GM15510 (cell line): Measurements from ENCODE around the gene MTG2.

Experiments used
- POLR2A ChIP-seq: IDR thresholded peaks from 3 replicates; pipeline ENCODE4 v1.6.1; 2011; ENCODE audit warnings: borderline replicate concordance; ENCODE audit not compliant: insufficient read length; ENCODE audit errors: extremely low read depth

The MTG2 gene

GRCh38 chr20:62155428-62156253 lies 27.2 kb upstream of the MTG2 start:
- TF ChIP-seq POLR2A, result no peak

- TF ChIP-seq POLR2A, result no peak
Measured at GRCh38 chr20:62156254-62156556, 26.6 kb upstream of the MTG2 start.

- TF ChIP-seq POLR2A, result no peak
Measured at GRCh38 chr20:62156592-62157386, 26.0 kb upstream of the MTG2 start.

- TF ChIP-seq POLR2A, result no peak
Measured at GRCh38 chr20:62157387-62158087, 25.3 kb upstream of the MTG2 start.

- no peak for TF ChIP-seq POLR2A
Measured at GRCh38 chr20:62158088-62158400, 24.8 kb upstream of the MTG2 start.

GRCh38 chr20:62158541-62158940 lies 24.3 kb upstream of the MTG2 start:
- no peak for TF ChIP-seq POLR2A

GRCh38 chr20:62159052-62159451 lies 23.8 kb upstream of the MTG2 start:
- no peak for TF ChIP-seq POLR2A

- TF ChIP-seq POLR2A, result no peak
Measured at GRCh38 chr20:62159839-62160238, 23.0 kb upstream of the MTG2 start.

GRCh38 chr20:62160253-62160652 lies 22.6 kb upstream of the MTG2 start:
- TF ChIP-seq POLR2A, result no peak

GRCh38 chr20:62160876-62161275 lies 22.0 kb upstream of the MTG2 start:
- no peak for TF ChIP-seq POLR2A

GRCh38 chr20:62161347-62161746 lies 21.5 kb upstream of the MTG2 start:
- no peak for TF ChIP-seq POLR2A

- no peak for TF ChIP-seq POLR2A
Measured at GRCh38 chr20:62162765-62163484, 19.9 kb upstream of the MTG2 start.

- no peak for TF ChIP-seq POLR2A
Measured at GRCh38 chr20:62163485-62163865, 19.4 kb upstream of the MTG2 start.

GRCh38 chr20:62163986-62164762 lies 18.7 kb upstream of the MTG2 start:
- TF ChIP-seq POLR2A, result no peak

GRCh38 chr20:62164879-62165761 lies 17.7 kb upstream of the MTG2 start:
- no peak for TF ChIP-seq POLR2A
